ENCODE results near the gene FILIP1. TPM values are rescaled to one million over a fixed set of nuclear protein-coding genes. Genes with fewer than 3 reads are reported as not detected.

FILIP1 gene
- total RNA-seq, 1 donor from 2014 or later = 2.0 TPM

GRCh38 chr6:75268121-75268987, 225.2 kb downstream of the FILIP1 start:
- peak; percentile 37 for FAIRE-seq
- peaks cover 31% of the 10 kb centered on the region for H3K36me3 Mint-ChIP-seq (ENCODE audit: low read depth, unreplicated experiment)

GRCh38 chr6:75267461-75267860, 226.1 kb downstream of the FILIP1 start:
- FAIRE-seq = no peak
- no peak overlapping the region for H3K4me3 ChIP-seq (ENCODE audit: insufficient read depth, low read depth, low read length)

More at GRCh38 chr6:75268121-75268987, 225.2 kb downstream of the FILIP1 start:
- peaks cover 12% of the 10 kb centered on the region for H3K36me3 ChIP-seq (ENCODE audit: insufficient read depth, low read length)
- Mint-ChIP-seq H3K27ac (ENCODE audit: unreplicated experiment) (peak overlapping the region; percentile 41), H3K27me3 (ENCODE audit: low read depth, unreplicated experiment) (no peaks in the 10 kb centered on the region), H3K4me3 (ENCODE audit: unreplicated experiment) (no peak overlapping the region), H3K9me3 (ENCODE audit: unreplicated experiment) (peaks cover 4% of the 10 kb centered on the region), H3K4me1 (ENCODE audit: low read depth, unreplicated experiment) (peaks cover 18% of the 10 kb centered on the region)
- peaks cover 3% of the 10 kb centered on the region for H3K4me1 ChIP-seq (ENCODE audit: insufficient read depth, low read length)
- peak; percentile 48 for DNase-seq (ENCODE audit: low read depth)
- peak overlapping the region; percentile 9 for H3K27ac ChIP-seq (ENCODE audit: low read depth, low read length)
- no peaks in the 10 kb centered on the region for H3K9me3 ChIP-seq (ENCODE audit: insufficient read depth, low read depth, low read length)
- no peak overlapping the region for H3K9ac ChIP-seq (ENCODE audit: low read length)
- H3K4me3 ChIP-seq (ENCODE audit: insufficient read depth, low read depth, low read length) = no peak overlapping the region
- H2AFZ ChIP-seq (ENCODE audit: low read depth, low read length) = no peak overlapping the region
- no peaks in the 10 kb centered on the region for H3K27me3 ChIP-seq (ENCODE audit: insufficient read depth, low read length)
- peaks cover 91% of the 10 kb centered on the region for H3K79me2 ChIP-seq (ENCODE audit: insufficient read depth, low read length)
- TF ChIP-seq CTCF (IDR thresholded peaks at IDR 0.05; ENCODE audit: insufficient read depth, low read depth, low read length) (no peak), EZH2 (IDR thresholded peaks at IDR 0.05; ENCODE audit: insufficient read depth, low read length) (no peak)
- H4K20me1 ChIP-seq (ENCODE audit: insufficient read depth, low read length) = peaks cover 30% of the 10 kb centered on the region
- peak overlapping the region; percentile 30 for H3K4me2 ChIP-seq (ENCODE audit: low read length)

More at GRCh38 chr6:75267461-75267860, 226.1 kb downstream of the FILIP1 start:
- H3K79me2 ChIP-seq (ENCODE audit: insufficient read depth, low read length) = peaks cover 91% of the 10 kb centered on the region
- Mint-ChIP-seq H3K27ac (ENCODE audit: unreplicated experiment) (peak overlapping the region; percentile 41), H3K36me3 (ENCODE audit: low read depth, unreplicated experiment) (peaks cover 23% of the 10 kb centered on the region), H3K27me3 (ENCODE audit: low read depth, unreplicated experiment) (no peaks in the 10 kb centered on the region), H3K4me1 (ENCODE audit: low read depth, unreplicated experiment) (peaks cover 20% of the 10 kb centered on the region), H3K4me3 (ENCODE audit: unreplicated experiment) (no peak overlapping the region), H3K9me3 (ENCODE audit: unreplicated experiment) (peaks cover 4% of the 10 kb centered on the region)
- peaks cover 3% of the 10 kb centered on the region for H3K4me1 ChIP-seq (ENCODE audit: insufficient read depth, low read length)
- no peak overlapping the region for H3K4me2 ChIP-seq (ENCODE audit: low read length)
- peaks cover 36% of the 10 kb centered on the region for H4K20me1 ChIP-seq (ENCODE audit: insufficient read depth, low read length)
- H3K9me3 ChIP-seq (ENCODE audit: insufficient read depth, low read depth, low read length) = no peaks in the 10 kb centered on the region
- DNase-seq (ENCODE audit: low read depth) = no peak
- no peaks in the 10 kb centered on the region for H3K27me3 ChIP-seq (ENCODE audit: insufficient read depth, low read length)
- no peak for TF ChIP-seq EZH2 (IDR thresholded peaks at IDR 0.05; ENCODE audit: insufficient read depth, low read length)
- no peak for TF ChIP-seq CTCF (IDR thresholded peaks at IDR 0.05; ENCODE audit: insufficient read depth, low read depth, low read length)
- no peak overlapping the region for H3K9ac ChIP-seq (ENCODE audit: low read length)
- H2AFZ ChIP-seq (ENCODE audit: low read depth, low read length) = no peak overlapping the region
- peaks cover 13% of the 10 kb centered on the region for H3K36me3 ChIP-seq (ENCODE audit: insufficient read depth, low read length)
- H3K27ac ChIP-seq (ENCODE audit: low read depth, low read length) = peak overlapping the region; percentile 9
